Measurements from ENCODE around the gene HDGFL2.

- no peak for TF ChIP-seq RXRA (IDR thresholded peaks at IDR 0.05)
- TF ChIP-seq, protein P1, sequence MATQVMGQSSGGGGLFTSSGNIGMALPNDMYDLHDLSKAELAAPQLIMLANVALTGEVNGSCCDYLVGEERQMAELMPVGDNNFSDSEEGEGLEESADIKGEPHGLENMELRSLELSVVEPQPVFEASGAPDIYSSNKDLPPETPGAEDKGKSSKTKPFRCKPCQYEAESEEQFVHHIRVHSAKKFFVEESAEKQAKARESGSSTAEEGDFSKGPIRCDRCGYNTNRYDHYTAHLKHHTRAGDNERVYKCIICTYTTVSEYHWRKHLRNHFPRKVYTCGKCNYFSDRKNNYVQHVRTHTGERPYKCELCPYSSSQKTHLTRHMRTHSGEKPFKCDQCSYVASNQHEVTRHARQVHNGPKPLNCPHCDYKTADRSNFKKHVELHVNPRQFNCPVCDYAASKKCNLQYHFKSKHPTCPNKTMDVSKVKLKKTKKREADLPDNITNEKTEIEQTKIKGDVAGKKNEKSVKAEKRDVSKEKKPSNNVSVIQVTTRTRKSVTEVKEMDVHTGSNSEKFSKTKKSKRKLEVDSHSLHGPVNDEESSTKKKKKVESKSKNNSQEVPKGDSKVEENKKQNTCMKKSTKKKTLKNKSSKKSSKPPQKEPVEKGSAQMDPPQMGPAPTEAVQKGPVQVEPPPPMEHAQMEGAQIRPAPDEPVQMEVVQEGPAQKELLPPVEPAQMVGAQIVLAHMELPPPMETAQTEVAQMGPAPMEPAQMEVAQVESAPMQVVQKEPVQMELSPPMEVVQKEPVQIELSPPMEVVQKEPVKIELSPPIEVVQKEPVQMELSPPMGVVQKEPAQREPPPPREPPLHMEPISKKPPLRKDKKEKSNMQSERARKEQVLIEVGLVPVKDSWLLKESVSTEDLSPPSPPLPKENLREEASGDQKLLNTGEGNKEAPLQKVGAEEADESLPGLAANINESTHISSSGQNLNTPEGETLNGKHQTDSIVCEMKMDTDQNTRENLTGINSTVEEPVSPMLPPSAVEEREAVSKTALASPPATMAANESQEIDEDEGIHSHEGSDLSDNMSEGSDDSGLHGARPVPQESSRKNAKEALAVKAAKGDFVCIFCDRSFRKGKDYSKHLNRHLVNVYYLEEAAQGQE (IDR thresholded peaks at IDR 0.05), result no peak
- no peak for TF ChIP-seq RAD21 (IDR thresholded peaks at IDR 0.05)
- no peak for TF ChIP-seq CTCF (IDR thresholded peaks at IDR 0.05; ENCODE audit: low read depth, low read length, missing input control)
- TF ChIP-seq MAX (IDR thresholded peaks at IDR 0.05), result no peak
- TF ChIP-seq YY1 (IDR thresholded peaks at IDR 0.05), result no peak
- TF ChIP-seq GABPA (IDR thresholded peaks at IDR 0.05 in 1 of 2, conservative IDR thresholded peaks at IDR 0.05 in 1 of 2), result no peak
- no peak for TF ChIP-seq TAF1 (conservative IDR thresholded peaks at IDR 0.05)
Observed at GRCh38 chr19:4522291-4523002, 50.4 kb downstream of the HDGFL2 start.

Measured in liver (tissue), 3 donors.